Stimulated activated naive CD8-positive, alpha-beta T cell treated with anti-CD3 and anti-CD28 coated beads, Interleukin-15, Interleukin-2, amounts not matched to agents 100 ng/mL and 50 ng/mL, for 24 hours (primary cell): ENCODE measurements around the gene PIMREG.

Experiments
- H3K27ac Mint-ChIP-seq: one replicate; pipeline ENCODE4 v1.8.0; 2021; ENCODE audit warnings: mild to moderate bottlenecking, mixed read lengths
- H3K27me3 Mint-ChIP-seq: one replicate; pipeline ENCODE4 v1.8.0; 2021; ENCODE audit warnings: mixed read lengths
- H3K36me3 Mint-ChIP-seq: one replicate; pipeline ENCODE4 v1.8.0; 2021; ENCODE audit warnings: low read depth, mixed read lengths
- H3K4me1 Mint-ChIP-seq: one replicate; pipeline ENCODE4 v1.8.0; 2021; ENCODE audit warnings: low read depth, mixed read lengths
- H3K4me3 Mint-ChIP-seq: one replicate; pipeline ENCODE4 v1.8.0; 2021; ENCODE audit warnings: mild to moderate bottlenecking, mixed read lengths
- H3K9me3 Mint-ChIP-seq: one replicate; pipeline ENCODE4 v1.8.0; 2021; ENCODE audit warnings: mixed read lengths

The PIMREG gene

DNA sequence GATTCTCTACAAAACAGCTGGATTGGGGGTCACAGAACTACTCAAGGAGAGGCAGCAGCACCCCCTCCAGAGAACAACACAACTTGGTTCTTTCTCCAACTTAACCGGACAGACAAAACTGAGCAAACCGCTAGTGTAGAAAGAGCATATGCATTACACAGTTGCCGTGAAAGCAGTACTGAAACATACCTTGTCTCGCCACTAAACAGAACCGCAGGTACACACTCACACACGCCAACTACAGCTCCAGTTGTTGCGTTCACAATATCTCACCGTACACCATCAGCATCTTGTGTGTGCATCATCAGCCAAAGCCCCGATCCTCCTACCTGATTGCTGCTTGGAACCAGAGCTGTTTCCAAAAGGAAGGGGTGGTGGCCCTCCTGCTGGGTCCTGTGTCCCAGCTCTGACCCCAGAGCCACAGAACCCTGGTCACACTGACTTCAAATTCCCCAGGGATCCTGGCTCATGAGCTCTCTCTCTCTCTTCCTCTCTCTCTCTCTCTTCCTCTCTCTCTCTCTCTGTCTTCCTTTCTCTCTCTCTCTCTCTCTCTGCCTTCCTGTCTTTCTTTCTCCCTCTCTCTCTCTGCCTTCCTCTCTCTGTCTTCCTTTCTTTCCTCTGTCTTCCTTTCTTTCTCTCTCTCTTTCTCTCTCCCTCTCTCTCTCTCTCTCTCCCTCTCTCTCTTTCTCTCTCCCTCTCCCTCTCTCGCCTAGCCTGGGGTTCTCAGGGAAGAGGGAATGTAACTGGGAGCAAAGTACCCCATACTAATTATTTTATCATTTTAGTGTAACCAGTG is 8.4 kb downstream of the PIMREG start:
- peaks cover 4% of the 10 kb centered on the region for H3K4me1 Mint-ChIP-seq
- no peak overlapping the region for H3K27ac Mint-ChIP-seq
- no peak overlapping the region for H3K4me3 Mint-ChIP-seq
- H3K27me3 Mint-ChIP-seq: peaks cover 7% of the 10 kb centered on the region
- H3K9me3 Mint-ChIP-seq: no peaks in the 10 kb centered on the region
- no peaks in the 10 kb centered on the region for H3K36me3 Mint-ChIP-seq

DNA sequence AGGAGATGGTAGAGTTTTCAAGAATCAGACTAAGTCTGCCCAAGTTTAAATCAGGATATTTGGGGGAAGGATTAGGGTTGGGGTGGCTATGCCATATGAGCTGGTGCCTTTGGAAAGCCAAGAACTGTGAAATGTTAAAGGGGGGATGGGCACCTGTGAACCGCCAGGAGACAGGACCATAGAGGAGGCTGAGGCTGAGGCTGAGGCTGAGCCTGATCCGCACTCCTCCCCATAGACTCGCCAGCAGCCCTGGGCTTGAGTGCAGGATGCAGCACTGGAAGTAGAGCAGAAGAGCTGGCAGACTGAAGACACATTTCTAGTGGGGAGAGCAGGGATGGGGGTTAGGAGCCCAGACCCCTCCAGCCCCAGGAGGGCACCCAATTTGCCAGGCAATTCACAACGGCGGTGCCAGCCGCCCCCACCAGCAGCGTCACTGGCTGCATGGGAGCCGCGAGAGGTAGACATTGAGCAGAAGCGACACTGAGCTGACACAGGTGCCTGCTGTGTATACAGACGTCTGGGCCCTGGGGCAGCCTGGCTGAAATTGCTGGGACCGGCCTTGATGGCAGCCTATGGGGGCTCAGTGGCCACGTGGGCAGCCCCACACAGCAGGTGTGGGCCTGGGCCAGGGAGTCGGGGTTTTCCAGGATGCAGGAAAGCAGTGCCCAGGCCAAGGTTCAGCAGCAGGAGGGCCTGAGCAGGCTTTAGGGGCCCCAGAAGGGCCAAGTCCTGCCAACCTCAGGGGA is 9.2 kb downstream of the PIMREG start:
- Mint-ChIP-seq H3K36me3 (no peaks in the 10 kb centered on the region), H3K4me1 (peaks cover 4% of the 10 kb centered on the region), H3K9me3 (no peaks in the 10 kb centered on the region), H3K27ac (no peak overlapping the region), H3K27me3 (peaks cover 7% of the 10 kb centered on the region), H3K4me3 (no peak overlapping the region)

DNA sequence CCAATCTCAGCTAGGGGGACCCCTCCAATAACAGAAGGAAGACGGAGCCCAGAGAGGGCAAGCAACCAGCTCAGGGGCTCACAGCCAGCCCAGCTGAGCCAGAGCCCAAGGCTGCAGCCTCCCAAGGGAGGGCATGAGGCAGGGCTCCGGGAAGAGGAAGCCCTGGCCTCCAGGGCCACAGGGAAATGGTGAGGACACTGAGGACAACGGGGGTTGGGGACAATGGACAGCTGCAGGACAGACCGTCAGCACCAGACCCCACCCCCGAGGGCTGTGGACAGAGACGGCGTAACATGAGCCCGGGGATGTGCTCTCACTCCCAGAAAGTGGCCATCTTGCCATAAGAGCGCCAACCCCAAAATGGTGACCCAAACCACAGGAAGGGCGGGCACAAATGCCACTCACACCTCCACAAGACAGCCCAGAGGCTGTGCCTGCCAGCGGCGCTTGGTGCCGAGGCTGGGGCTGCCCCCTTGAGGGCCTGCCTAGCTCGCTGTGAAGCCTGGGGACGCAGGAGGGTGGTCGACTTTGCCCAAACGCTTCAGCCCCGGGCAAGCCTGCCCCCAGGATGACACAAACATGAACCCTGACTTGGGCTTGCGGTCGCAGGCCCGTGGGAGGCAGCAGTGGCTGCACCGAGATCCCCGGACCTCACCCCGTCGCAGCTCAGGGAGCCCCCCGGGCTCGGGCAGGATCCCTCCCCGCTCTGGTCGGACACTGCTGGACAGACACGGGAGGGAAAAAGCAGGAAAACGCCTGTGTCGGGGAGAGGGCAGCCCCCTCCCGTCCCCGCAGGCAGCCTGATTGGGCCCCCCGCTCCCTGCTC is 10.5 kb downstream of the PIMREG start:
- Mint-ChIP-seq H3K27me3 (peaks cover 7% of the 10 kb centered on the region), H3K4me1 (peaks cover 4% of the 10 kb centered on the region), H3K36me3 (no peaks in the 10 kb centered on the region), H3K9me3 (no peaks in the 10 kb centered on the region), H3K27ac (no peak overlapping the region), H3K4me3 (no peak overlapping the region)

DNA sequence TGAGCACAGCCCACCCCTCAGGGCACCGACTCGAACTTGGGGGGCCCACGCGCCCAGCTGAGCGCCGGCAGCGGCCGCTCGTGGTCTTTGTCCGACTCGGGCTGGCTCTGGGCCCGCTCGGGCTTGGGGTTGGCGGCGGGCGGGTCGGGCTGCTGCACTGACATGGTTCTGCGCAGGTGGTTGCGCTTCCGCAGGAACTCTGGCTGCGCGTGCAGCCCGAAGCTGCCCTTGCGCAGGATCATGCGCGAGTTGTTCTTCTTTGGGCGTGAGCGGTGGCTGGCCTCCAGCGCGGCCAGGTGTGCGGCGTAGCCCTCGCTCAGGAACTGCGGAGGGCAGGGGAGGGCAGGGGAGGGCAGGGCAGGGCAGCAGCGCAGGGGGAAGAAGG is 11.1 kb downstream of the PIMREG start:
- H3K4me3 Mint-ChIP-seq: no peak overlapping the region
- no peak overlapping the region for H3K27ac Mint-ChIP-seq

DNA sequence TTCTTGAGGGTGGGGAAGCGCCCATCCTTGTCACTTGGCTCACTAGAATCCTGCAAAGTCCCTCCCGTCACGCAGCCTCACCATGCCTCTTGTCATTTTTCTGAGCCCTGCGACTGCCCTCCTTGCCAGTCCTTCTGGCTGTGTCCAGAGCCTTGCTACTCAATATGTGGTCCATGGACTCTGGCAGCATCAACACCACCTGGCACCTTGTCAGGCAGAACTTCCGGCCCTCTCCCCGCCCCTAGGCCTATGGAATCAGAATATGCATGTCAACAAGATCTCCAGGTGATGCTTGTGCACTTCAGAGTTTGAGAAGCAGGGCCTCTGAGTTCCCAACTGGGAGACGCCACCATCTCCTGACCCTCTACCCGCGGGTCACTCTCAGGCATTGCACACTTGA is 12.1 kb downstream of the PIMREG start:
- no peak overlapping the region for H3K27ac Mint-ChIP-seq
- H3K27me3 Mint-ChIP-seq: peaks cover 7% of the 10 kb centered on the region
- no peaks in the 10 kb centered on the region for H3K36me3 Mint-ChIP-seq
- no peak overlapping the region for H3K4me3 Mint-ChIP-seq
- no peaks in the 10 kb centered on the region for H3K9me3 Mint-ChIP-seq
- peaks cover 1% of the 10 kb centered on the region for H3K4me1 Mint-ChIP-seq

More for the DNA sequence above, 11.1 kb downstream of the PIMREG start:
- Mint-ChIP-seq H3K27me3 (peaks cover 7% of the 10 kb centered on the region), H3K4me1 (peaks cover 4% of the 10 kb centered on the region), H3K36me3 (no peaks in the 10 kb centered on the region), H3K9me3 (no peaks in the 10 kb centered on the region)

DNA sequence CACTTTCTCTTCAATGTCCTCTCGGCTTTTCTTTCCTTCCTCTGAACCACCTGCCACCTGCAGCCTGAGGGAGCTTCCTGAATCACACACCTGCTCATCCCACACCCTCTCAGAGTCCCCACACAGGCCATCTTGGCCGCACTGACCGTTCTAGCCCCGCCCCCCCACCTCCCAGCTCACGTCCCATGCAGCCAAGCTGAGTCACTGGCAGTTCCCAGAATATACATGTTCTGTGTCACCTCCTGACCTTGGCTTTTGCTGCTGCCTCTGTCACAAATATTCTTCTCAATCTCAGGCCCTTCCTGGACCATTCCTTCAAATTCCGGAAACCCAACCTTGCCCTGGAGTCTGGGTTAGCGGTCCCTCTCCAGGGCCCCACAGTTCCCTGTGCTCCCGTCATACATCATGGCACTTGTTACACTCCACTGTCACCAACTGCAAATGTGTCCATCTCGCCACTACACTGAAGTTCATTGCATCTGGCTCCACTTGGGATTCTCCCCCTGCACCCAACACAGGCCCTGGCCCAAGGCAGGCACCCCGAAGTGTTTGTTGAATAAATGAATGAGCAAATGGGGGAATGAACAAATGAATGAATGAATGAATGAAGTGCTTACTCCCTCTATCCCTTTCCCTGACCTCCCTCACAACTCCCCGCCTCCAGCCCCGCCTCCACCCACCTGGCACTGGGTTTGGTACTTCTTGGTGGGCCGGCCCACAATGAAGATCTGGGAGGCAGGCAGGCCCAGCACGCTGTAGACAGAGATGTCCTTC is 12.8 kb downstream of the PIMREG start:
- Mint-ChIP-seq H3K4me3 (no peak overlapping the region), H3K4me1 (peaks cover 9% of the 10 kb centered on the region), H3K27me3 (peaks cover 7% of the 10 kb centered on the region), H3K36me3 (no peaks in the 10 kb centered on the region), H3K27ac (no peak overlapping the region), H3K9me3 (no peaks in the 10 kb centered on the region)

DNA sequence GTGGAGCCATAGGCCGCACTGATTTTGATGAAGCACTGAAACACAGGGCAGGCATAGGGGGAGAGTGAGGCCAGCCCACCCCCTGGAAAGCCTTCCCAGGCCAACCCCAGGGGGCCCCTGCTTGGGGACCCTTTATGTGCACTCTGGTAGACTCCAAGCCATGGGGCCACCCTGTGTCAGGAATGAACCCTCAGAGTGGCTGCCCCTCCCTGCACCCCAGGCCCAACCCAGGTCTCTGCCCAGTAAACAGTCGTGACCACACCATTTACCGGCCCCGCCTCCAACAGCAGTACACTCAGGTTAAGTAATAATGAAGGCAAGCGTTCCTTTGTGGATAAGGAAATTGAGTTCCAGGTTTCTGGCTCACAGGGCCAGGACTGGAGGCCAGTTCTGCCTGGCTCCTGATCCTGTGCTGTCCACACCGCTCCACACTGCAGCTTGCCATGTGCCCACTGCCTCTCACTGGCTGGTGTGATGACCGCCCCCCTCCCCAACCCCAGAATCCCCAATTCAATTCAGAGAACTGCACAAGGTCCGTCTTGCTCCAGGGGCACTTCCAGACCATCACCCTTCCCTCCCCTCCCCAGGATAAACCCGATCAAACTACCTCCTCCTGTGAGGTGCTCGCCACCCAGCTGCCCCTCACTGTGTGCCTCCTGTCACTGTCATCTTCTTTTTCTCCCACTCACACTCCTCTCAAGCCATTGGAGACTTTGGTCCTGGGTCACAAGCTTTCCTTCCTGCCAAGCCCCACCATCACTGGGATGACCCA is 13.6 kb downstream of the PIMREG start:
- no peaks in the 10 kb centered on the region for H3K36me3 Mint-ChIP-seq
- peaks cover 12% of the 10 kb centered on the region for H3K4me1 Mint-ChIP-seq
- peaks cover 7% of the 10 kb centered on the region for H3K27me3 Mint-ChIP-seq
- no peaks in the 10 kb centered on the region for H3K9me3 Mint-ChIP-seq
- H3K4me3 Mint-ChIP-seq: no peak overlapping the region
- H3K27ac Mint-ChIP-seq: no peak overlapping the region

DNA sequence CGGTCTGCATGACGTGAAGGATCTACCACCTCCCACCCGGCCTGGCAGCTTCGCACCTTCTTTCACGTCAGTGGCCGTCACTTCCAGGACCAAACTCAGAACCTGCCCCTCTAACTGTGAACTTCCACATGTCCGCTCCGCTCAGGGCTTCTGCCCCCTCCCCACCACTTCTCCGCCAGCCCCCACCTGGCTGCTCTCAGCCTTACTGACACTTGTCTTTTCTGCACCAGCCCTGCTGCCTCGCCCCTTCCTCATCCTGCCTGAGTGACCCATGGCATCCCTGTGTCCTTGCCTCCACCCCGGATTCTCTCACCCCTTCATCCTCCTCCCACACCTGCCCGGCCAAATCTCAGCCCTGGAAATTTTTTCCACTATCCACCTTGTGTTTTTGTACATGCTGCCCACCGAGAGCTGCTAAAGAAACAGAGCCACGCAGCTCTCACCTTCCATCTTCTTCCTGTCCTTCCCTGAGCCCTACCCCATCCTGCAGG is 14.2 kb downstream of the PIMREG start:
- Mint-ChIP-seq H3K4me3 (no peak overlapping the region), H3K4me1 (peaks cover 12% of the 10 kb centered on the region), H3K27me3 (peaks cover 3% of the 10 kb centered on the region), H3K36me3 (no peaks in the 10 kb centered on the region), H3K9me3 (no peaks in the 10 kb centered on the region), H3K27ac (no peak overlapping the region)

DNA sequence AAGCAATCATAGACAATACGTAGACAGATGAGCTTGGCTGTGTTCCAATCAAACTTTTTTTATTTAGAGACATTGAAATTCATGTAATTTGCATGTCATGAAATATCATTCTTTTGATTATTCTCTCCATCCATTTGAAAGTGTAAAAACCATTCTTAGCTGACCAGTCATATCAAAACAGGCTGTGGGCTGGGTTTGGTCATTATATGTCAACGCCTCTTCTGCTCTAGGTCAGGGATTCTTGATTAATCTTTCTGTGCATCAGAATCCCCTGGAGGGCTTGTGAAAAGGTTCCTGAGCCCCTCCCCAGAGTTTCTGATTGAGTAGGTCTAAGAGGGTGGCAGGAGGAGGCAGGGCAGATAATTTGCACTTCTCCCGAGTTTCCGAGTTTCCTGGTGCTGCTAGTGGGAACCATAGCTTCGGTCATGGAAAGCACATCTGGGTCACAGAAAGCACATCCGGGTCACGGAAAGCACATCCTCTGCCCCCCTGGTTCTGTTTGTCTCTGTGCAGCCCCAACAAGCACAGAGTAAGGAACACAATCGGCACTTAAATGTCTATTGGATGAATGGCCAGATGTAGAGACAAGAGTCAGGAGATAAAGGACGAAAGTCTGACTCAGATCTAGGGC is 16.4 kb downstream of the PIMREG start:
- Mint-ChIP-seq H3K9me3 (no peaks in the 10 kb centered on the region), H3K27ac (no peak overlapping the region), H3K4me1 (peaks cover 12% of the 10 kb centered on the region), H3K36me3 (no peaks in the 10 kb centered on the region), H3K4me3 (no peak overlapping the region), H3K27me3 (no peaks in the 10 kb centered on the region)

DNA sequence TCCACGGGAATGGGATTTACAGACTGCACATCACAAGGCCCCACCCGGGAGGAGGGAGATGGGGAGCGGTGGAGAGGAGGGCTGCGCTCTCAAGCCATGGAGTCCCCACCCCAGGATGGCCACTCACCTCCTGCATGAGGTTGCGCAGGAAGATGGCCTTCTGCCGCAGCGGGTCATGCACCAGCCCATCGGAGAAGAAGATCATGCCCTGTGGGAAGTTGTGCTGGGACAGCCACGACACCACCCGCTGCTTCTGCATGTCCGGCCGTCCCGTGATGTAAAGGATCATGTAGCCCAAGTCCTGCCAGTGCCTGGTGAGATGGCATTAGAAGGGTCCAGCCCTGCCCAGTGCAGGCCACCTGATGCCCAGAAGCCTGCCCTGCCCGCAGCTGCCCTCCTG is 17.0 kb downstream of the PIMREG start:
- Mint-ChIP-seq H3K27me3 (no peaks in the 10 kb centered on the region), H3K9me3 (no peaks in the 10 kb centered on the region), H3K4me1 (peaks cover 12% of the 10 kb centered on the region), H3K36me3 (no peaks in the 10 kb centered on the region), H3K4me3 (no peak overlapping the region), H3K27ac (no peak overlapping the region)

DNA sequence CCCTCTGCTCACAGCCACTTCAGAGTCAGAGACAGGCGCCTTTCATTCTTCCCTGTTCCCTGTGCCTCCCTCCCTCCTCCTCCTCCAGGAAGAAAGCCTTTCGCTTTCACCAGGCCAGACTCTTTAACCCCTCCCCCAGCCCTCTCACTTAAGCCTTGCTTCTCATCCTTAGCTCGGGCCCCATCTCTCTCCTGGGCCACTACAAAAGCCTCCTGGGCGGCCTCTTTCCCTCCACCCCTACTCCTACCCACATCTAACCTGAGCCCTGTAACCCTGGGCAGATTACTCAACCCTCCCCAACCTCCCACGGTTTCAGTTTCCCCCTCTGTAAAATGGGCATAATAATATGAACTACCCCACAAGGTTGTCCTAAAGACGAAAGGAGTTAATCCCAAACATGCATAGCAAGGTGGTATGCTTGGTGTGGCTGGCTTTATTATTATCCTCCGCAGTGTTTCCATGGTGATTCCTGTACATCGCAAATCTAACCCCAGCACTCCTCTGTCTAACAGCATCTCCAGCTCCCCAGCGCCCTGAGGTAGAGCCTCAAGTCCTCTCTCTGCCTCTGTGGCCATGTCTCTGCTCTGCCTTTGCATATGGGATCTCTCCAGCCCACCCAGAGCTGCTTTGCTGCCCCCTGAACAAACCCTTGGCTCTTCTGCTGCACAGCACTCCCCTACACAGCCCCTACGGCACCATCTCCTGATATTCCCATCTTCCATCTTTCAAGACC is 17.7 kb downstream of the PIMREG start:
- H3K27me3 Mint-ChIP-seq: no peaks in the 10 kb centered on the region
- no peaks in the 10 kb centered on the region for H3K36me3 Mint-ChIP-seq
- H3K27ac Mint-ChIP-seq: no peak overlapping the region
- peaks cover 12% of the 10 kb centered on the region for H3K4me1 Mint-ChIP-seq
- H3K4me3 Mint-ChIP-seq: no peak overlapping the region
- H3K9me3 Mint-ChIP-seq: no peaks in the 10 kb centered on the region

DNA sequence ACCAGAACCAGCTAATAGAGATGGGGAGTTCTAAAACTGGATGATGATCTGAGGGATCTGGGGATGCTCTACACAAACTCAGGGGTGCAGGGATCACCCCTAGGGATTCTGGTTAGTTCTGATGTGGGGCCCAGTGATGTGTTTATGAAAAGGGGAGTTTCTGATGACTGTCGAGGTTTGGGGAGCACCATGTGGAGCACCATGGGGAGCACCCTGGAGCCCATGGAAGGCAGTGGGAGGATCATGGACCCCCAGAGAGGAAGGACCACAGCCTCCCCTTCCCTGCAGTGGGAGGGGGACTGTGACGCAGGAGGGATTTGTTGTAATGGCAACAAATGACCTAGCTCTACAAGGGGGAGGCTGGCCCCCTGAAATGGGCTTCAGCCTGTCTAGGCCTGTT is 18.4 kb downstream of the PIMREG start:
- peaks cover 12% of the 10 kb centered on the region for H3K4me1 Mint-ChIP-seq
- no peak overlapping the region for H3K27ac Mint-ChIP-seq
- no peaks in the 10 kb centered on the region for H3K9me3 Mint-ChIP-seq
- no peaks in the 10 kb centered on the region for H3K36me3 Mint-ChIP-seq
- H3K27me3 Mint-ChIP-seq: no peaks in the 10 kb centered on the region
- H3K4me3 Mint-ChIP-seq: no peak overlapping the region
